Endothelial cell of umbilical vein (primary cell): ENCODE results near the gene ZDHHC14.

Source experiments
- CTCF ChIP-seq, 2 donors: IDR thresholded peaks; 1 replicate in 1 of 2; 2 replicates in 1 of 2; pipeline ENCODE4 v1.5.1; 2011; ENCODE audit warnings: low read length in 2 of 2, mild to moderate bottlenecking in 2 of 2, moderate library complexity in 2 of 2, control low read depth in 1 of 2, inconsistent platforms in 1 of 2, low read depth in 1 of 2; ENCODE audit not compliant: insufficient read depth in 1 of 2; ENCODE audit errors: extremely low read depth in 1 of 2
- FOS ChIP-seq: IDR thresholded peaks from 2 replicates; pipeline ENCODE4 v1.6.1; 2011; ENCODE audit warnings: mild to moderate bottlenecking, low read length, moderate library complexity, borderline replicate concordance; ENCODE audit not compliant: insufficient read depth
- POLR2A ChIP-seq: IDR thresholded peaks from 2 replicates; pipeline ENCODE4 v1.6.1; 2012; ENCODE audit warnings: low read depth, mild to moderate bottlenecking, control low read depth, low read length

DNA sequence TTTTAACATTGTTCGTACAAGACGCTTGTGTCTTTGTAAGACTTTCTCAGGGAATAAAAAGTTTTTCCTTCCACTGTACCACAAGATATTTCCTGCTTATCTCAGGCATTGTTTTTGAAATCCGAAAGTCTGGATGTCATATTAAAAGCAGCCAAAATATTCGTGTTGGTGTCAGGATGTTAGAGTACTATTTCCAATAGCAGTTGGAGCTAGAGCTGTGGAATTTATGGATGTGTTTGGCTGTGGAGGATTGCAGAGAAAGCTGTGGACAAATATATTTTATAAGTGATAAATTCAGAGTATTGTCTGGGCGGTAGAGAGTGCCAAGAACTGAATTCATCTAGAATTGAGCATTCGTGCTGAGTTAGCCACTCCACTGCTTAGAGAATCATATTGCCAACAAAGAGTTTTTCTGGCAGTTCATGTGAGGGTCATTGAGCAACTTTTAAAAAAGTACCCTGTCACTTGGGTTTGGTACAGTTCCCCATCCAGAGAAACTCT is 57.7 kb downstream of the ZDHHC14 start:
- TF ChIP-seq POLR2A (no peak), CTCF (IDR thresholded peaks at IDR 0.05; ENCODE audit: extremely low read depth in 1 of 2, insufficient read depth in 1 of 2, low read depth in 1 of 2, low read length in 2 of 2) (no peak), FOS (no peak)
